HCT116 (cell line): ENCODE measurements around the gene KRT33A.

Source experiments
- EZH2 ChIP-seq: fragments of 200-600 bp; sonication (generic); IDR thresholded peaks from 2 replicates; pipeline ENCODE4 v1.6.1; 2017; ENCODE audit warnings: antibody characterized with exemption, mixed run types
- ZNF274 ChIP-seq: fragments of 200-500 bp; sonication (Bioruptor generic); IDR thresholded peaks from 2 replicates; pipeline ENCODE4 v1.6.1; 2014; ENCODE audit warnings: mild to moderate bottlenecking, low read depth, low read length, inconsistent platforms

GRCh38 chr17:41335747-41336146 lies 14.9 kb downstream of the KRT33A start:
- no peak for TF ChIP-seq EZH2
- no peak for TF ChIP-seq ZNF274
